Cardiac fibroblast (primary cell): ENCODE measurements around the gene MYH7B.

Source experiments
- DNase-seq, 2 donors: peaks; one replicate each; pipeline versions ENCODE4 v3.0.0 to v3.0.0-alpha.2; 2010; ENCODE audit warnings: low read depth in 2 of 2
- H3K4me3 ChIP-seq, 2 donors: replicated peaks in 1 of 2; 1 replicate in 1 of 2; 2 replicates in 1 of 2; pipeline ENCODE4 v1.5.1; 2011; ENCODE audit warnings: low read depth in 2 of 2, low read length in 2 of 2, mild to moderate bottlenecking in 2 of 2, moderate library complexity in 1 of 2
- CTCF ChIP-seq: IDR thresholded peaks from one replicate; pipeline ENCODE4 v1.5.1; 2011; ENCODE audit warnings: low read depth, mild to moderate bottlenecking, low read length, inconsistent platforms

MYH7B gene

GRCh38 chr20:35004051-35004725 is 48.5 kb downstream of the MYH7B start:
- no peak for DNase-seq
- no peak overlapping the region for H3K4me3 ChIP-seq
- no peak for TF ChIP-seq CTCF

GRCh38 chr20:35004749-35005462 is 49.2 kb downstream of the MYH7B start:
- no peak for DNase-seq
- TF ChIP-seq CTCF = no peak
- no peak overlapping the region for H3K4me3 ChIP-seq
